Islet of Langerhans (tissue), 1 donor: Measurements from ENCODE around the gene CLCN4.

Source experiments
- FAIRE-seq: peaks from one replicate; lab custom pipeline; 2011; peaks lifted over from hg19 to GRCh38; lab: Jason Lieb, UNC

Gene CLCN4

GRCh38 chrX:10156199-10157031 is at the start of gene CLCN4:
Gene CLCN4 (plus strand): TSS chrX:10156975. CDS start chrX:10185033, 28,058 bp downstream.
- no peak for FAIRE-seq

DNA sequence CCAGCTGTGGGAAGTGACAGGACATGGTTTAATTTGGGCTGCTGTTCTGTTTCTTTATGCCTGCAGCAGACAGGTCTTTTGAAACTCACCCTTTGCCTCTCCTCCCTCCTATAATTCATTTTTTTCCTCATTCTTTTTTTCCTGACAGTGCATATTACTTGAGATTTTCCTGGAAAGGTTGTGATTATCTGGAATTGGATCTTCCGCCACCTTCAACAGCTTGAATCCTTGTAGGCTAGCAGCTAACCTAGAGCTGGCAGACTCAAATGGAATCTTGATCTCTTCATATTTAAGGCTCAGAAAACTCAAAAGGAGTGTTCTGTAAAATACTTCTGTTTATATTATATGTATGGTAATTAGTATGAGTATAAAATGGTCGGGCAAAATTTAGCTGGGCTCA is 49.3 kb upstream of the CLCN4 start:
- no peak for FAIRE-seq

GRCh38 chrX:10108288-10108687 is 48.5 kb upstream of the CLCN4 start:
- no peak for FAIRE-seq

- FAIRE-seq: no peak
Measured at GRCh38 chrX:10109695-10110094, 47.1 kb upstream of the CLCN4 start.

GRCh38 chrX:10110316-10110935 is 46.3 kb upstream of the CLCN4 start:
- FAIRE-seq: no peak

GRCh38 chrX:10110984-10111363 is 45.8 kb upstream of the CLCN4 start:
- FAIRE-seq: no peak

DNA sequence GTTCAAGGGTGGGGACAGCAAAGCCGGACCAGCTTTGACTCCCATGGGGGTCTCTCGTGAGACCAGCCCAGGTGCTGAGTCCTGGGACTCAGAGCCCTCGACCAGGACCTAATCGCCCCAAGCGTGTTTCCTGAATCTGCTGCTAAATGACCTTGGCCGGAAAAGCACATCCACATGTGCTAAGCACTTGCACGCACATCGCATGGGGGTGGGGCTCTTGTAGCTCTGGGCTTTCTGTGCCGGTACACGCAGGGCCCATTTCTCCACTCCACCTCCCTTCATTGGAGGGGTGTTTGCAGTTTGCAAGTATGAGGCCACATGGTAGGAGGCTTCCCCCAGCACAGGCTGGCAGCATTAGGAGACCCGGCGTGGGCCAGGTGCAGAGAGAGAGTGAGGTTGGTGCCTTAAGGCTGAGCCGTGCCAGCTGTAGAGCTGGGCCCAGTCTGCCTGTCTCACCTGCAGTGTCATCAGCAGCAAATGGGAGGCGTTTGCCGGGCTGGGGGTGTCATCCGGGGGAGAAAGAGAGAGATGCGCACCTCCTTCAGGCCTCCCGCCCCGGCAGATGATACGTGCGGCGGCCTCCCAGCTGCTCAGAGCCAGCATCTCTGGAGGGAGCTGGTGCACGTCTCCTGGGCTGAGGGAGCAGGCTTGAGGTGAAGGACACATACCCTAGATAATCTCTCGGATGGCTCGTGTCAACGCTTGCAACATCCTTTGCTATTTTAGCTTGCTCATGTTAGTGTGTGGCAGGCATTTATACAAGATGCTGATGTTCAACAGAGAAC is 45.2 kb upstream of the CLCN4 start:
- no peak for FAIRE-seq

DNA sequence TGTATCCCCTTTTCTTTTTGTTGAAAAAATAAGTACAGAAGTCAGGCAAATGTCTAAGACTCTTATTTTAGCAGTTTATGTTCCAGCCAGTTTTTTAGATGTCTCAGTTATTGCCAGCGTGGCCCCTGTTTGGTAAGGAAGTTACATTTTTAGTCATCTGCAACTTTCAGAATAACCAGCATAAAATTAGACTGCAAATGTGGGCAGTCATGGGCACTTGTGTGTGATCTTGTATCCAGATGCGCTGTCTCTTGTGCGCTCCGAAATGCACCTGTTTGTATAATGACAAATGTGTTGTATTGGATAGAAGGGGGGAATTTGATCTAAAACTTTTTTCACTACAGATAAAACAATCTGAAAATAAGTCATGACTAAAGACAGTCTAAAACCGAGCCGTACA is 44.3 kb upstream of the CLCN4 start:
- no peak for FAIRE-seq

GRCh38 chrX:10115082-10115481 is 41.7 kb upstream of the CLCN4 start:
- no peak for FAIRE-seq

DNA sequence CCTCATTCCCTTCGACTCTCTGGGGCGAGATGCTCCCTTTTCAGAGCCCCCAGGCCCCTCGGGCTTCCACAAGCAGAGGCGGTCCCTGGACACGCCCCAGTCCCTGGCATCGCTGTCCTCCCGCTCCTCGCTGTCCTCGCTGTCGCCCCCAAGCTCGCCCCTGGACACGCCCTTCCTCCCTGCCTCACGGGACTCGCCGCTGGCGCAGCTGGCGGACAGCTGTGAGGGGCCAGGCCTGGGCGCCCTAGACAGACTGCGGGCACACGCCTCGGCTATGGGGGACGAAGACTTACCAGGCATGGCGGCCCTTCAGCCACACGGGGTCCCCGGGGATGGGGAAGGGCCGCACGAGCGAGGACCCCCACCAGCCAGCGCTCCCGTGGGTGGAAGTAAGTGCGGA is 39.5 kb upstream of the CLCN4 start:
- FAIRE-seq: no peak

DNA sequence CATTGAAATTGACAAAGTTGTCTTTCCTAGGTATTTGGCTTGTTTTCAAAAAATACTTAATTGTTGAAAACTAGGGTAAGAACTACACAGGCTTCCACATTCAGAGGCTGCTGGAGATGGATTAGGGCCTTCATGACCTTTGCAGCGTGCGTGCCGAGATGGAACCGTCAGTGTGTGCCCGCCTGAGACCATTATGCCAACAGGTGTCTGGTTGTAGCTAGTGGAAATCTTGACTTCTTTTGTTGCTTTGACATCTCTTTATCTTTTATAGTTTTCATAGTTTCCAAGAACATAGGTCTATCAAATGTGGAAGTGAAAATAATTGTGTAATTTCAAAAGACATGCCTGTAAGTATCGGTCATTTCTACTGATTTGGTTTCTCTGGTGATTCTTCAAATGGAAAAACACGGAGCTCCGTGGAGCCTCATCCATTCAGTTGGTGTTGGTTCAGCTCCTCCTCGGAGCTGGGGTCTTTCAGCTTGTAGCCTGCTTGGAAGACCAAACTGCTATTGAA is 38.9 kb upstream of the CLCN4 start:
- no peak for FAIRE-seq

DNA sequence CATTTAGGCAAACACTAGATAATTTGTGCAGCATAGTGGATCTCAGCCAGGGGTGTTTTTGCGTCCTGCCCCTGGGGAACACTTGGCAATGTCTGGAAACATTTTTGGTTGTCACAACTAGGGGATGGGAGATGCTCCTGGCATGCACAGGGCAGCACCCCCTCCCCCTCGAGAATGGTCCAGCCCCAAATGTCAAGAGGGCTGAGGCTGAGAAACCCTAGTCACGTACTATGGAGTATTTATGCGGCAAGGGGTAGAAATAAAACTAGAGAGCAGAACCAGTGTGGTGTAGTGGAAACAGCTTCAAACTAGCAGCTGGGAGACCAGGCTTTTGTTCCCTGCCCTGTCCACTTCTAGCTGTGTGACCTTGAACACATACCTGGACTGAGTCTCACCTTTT is 38.2 kb upstream of the CLCN4 start:
- FAIRE-seq: no peak

DNA sequence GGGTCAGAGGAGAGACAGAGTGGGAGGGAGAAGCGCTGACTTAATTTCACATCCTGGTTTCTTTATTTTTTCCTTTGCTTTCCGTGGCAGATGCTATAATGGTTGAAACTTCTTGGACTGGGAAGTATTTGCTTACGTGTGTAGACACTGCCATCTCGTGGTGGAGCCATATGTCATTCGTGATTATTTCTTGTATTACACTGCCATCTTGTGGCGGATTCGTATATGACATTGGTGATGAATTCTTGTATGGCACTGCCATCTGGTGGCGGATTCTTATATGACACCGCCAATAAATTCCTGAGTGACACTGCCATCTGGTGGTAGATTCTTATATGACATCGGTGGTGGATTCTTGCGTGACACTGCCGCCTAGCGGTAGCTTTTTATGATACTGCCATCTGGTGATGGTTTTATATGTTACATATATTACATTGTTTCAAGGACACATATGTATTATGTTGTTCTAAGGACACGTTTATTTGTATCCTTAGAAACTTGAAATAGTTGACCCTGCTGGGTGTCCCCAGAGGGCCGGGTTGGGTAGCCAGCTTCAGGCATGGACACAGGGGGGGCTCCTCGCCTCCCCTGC is 37.3 kb upstream of the CLCN4 start:
- peak; percentile 100 for FAIRE-seq

- FAIRE-seq: no peak
Measured at GRCh38 chrX:10120331-10120730, 36.4 kb upstream of the CLCN4 start.

DNA sequence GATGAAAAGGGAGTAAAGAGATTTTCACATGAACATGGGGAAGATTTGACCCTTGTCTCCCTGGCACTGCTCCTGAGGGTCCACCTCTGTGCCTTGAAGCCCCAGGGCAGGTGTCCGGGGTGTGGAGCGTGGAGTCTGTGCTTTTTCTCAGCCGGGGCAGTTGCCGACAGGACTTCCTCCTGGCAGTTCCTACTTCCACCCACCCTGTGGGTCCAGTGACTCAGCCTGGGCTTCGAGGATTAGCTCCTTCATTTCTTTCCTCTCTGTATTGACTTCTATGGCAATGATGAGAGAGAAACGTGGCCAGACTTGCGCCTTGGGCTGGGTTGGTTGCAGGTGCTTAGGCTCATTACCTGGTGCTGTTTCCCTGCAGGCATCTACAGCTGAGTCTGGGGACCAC is 35.9 kb upstream of the CLCN4 start:
- FAIRE-seq: no peak

DNA sequence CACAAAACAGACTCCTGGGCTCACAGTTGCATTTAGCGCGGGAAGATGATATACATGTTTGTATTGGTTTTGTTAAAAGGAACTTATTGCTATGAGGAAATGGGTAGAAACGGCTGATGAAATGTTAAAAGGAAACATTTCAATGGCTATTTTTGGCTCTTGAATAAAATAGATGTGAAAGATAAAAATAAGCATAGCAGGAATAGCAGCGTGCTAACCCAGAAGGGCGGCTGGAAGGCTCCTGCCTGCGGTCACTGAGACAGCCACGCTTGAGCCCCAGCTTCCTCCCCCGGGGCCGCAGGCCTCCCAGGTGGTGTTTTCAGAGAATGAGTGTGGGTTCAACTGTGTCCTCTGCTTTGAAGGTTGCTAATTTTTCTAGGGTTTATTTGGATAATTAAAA is 35.0 kb upstream of the CLCN4 start:
- FAIRE-seq: no peak

DNA sequence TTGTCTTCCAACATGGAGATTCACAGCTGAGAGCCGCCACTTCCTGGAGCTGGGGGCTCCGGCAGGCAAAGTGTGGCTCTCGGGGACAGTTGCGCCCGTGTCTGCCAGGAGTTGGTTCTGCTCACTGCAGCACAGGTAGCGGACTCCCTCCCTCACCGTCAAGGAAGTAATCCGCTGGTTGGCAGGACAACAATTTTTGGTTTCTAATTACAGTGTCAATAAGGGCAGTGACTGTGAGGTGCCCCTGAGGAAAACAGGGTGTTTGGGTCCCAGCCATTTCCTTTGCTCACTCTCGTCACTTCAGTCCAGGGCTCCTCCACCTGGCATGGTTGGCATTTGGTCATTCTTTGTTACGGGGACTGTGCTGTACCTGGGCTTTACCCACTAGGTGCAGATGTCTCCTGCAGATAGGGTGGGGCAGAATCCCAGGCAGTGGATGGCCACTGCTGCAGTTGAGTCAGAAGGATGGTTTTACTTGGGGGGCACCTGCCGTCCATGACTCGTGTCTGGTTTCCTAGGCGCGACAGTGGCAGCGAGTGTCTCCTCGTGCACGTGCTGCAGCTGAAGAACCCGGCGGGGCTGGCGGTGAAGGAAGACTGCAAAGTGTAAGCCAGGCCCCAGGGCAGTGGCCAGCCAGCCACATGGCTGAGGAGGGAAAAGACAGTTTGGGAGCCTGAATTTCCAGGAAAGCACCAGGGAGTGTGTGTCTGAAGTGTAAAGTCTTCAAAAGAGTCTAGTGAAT is 32.1 kb upstream of the CLCN4 start:
- no peak for FAIRE-seq

- no peak for FAIRE-seq
Measured at GRCh38 chrX:10125248-10125615, 31.5 kb upstream of the CLCN4 start.

DNA sequence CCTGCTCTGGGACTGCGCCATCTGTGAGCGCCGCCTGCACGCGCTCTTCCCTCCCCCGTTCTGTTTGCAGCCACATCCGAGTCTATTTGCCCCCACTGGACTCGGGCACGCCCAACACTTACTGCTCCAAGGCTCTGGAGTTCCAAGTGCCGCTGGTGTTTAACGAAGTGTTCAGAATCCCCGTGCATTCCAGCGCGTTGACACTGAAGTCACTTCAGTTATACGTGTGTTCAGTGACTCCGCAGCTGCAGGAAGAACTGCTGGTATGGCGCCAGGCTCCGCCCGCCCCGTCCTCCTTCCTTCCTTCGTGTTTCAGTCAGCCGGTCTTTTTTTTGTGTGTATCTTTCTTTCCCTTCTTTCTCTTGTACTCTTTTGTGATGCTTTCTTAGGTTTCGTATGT is 30.7 kb upstream of the CLCN4 start:
- FAIRE-seq: no peak

- FAIRE-seq: no peak
Measured at GRCh38 chrX:10126834-10127233, 29.9 kb upstream of the CLCN4 start.

GRCh38 chrX:10128386-10128785 is 28.4 kb upstream of the CLCN4 start:
- no peak for FAIRE-seq

GRCh38 chrX:10129229-10129628 is 27.5 kb upstream of the CLCN4 start:
- FAIRE-seq: no peak
